Measurements from ENCODE around the gene BNC2.

DNA sequence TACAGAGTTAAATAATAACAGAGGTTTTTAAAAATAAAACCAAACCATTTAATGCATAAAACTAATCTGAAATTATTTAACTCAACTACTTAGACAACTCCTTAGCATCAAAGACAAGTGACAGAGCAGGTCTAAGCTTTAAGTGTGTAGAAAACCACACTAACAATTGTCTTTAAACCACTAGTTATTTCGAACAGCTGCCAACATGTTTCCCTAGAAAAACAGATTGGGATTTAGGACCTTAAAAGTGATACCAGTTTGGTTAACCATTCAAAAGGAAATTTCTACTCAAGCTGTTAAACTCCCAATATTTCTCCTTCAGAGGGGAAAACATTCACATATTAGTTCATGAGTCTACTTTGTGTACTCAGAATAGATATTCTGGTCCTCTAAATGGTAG lies 208.7 kb downstream of the BNC2 start:
- TF ChIP-seq EZH2phosphoT487 (IDR thresholded peaks at IDR 0.05; ENCODE audit: insufficient read depth, low read depth) (no peak), EZH2 (IDR thresholded peaks at IDR 0.05; ENCODE audit: insufficient read depth, poor library complexity, severe bottlenecking) (no peak)

All from GM23248 (cell line).